PC-9 (cell line): ENCODE data around the gene TNFSF4. TPM values are rescaled to one million over a fixed set of nuclear protein-coding genes. Genes with fewer than 3 reads are reported as not detected.
"Not testable (repeated sequence)": the region's sequence is repeated elsewhere in the genome, so short reads cannot be mapped to it uniquely, and the experiment has no call there.

Experiments used
- BruUV-seq: library from RNA; stranded (reverse); fragments of 400-500 nt; replicated peaks from 2 replicates; lab custom pipeline; 2021; lab: Mats Ljungman, UMichigan
- CTCF ChIA-PET: fragments of 300-600 bp; sonication (Branson Sonifier 250); formaldehyde crosslinking; loops from one replicate; lab custom pipeline; 2022; ENCODE audit warnings: antibody characterized with exemption; lab: Charles Lee
- POLR2A ChIA-PET: fragments of 300-600 bp; sonication (Branson Sonifier 250); formaldehyde crosslinking; loops from one replicate; lab custom pipeline; 2022; ENCODE audit warnings: antibody characterized with exemption; ENCODE audit not compliant: unreplicated experiment; lab: Charles Lee
- DNase-seq, 2 experiments: peaks; one replicate each; pipeline versions ENCODE4 v3.0.0 to v3.0.0-alpha.2; 2015 to 2022; ENCODE audit warnings: mixed read lengths in 1 of 2
- H2AFZ ChIP-seq: fragments of 200-600 bp; sonication (generic); 2 replicates; pipeline ENCODE4 v1.8.1; 2017; ENCODE audit warnings: antibody characterized with exemption
- H3F3A ChIP-seq: fragments of 200-600 bp; sonication (generic); 2 replicates; pipeline ENCODE4 v1.8.1; 2017; ENCODE audit warnings: antibody characterized with exemption, mild to moderate bottlenecking, low read depth; ENCODE audit not compliant: insufficient read depth
- H3K27ac ChIP-seq: fragments of 200-600 bp; sonication (generic); 2 replicates; pipeline ENCODE4 v1.6.1; 2016; ENCODE audit warnings: mixed run types
- H3K27me3 ChIP-seq: fragments of 200-600 bp; sonication (generic); 2 replicates; pipeline ENCODE4 v1.6.1; 2016; ENCODE audit warnings: low read depth, mixed run types; ENCODE audit not compliant: insufficient read depth
- H3K36me3 ChIP-seq: fragments of 200-600 bp; sonication (generic); 2 replicates; pipeline ENCODE4 v1.6.1; 2016; ENCODE audit warnings: low read depth, mixed run types
- H3K4me1 ChIP-seq: fragments of 200-600 bp; sonication (generic); replicated peaks from 2 replicates; pipeline ENCODE4 v1.6.1; 2016; ENCODE audit warnings: mixed run types; ENCODE audit not compliant: insufficient read depth
- H3K4me2 ChIP-seq: fragments of 200-600 bp; sonication (generic); 2 replicates; pipeline ENCODE4 v1.6.1; 2017; ENCODE audit warnings: mixed run types
- H3K4me3 ChIP-seq: fragments of 200-600 bp; sonication (generic); 2 replicates; pipeline ENCODE4 v1.6.1; 2016; ENCODE audit warnings: mixed run types
- H3K79me2 ChIP-seq: fragments of 200-600 bp; sonication (generic); 2 replicates; pipeline ENCODE4 v1.6.1; 2017; ENCODE audit warnings: low read depth, mixed run types
- H3K9me2 ChIP-seq: fragments of 200-600 bp; sonication (generic); 2 replicates; pipeline ENCODE4 v1.8.1; 2017; ENCODE audit warnings: mild to moderate bottlenecking; ENCODE audit not compliant: insufficient read depth
- H3K9me3 ChIP-seq: fragments of 200-600 bp; sonication (generic); 2 replicates; pipeline ENCODE4 v1.8.1; 2016; ENCODE audit warnings: low read depth; ENCODE audit not compliant: insufficient read depth
- H4K20me1 ChIP-seq: fragments of 200-600 bp; sonication (generic); 2 replicates; pipeline ENCODE4 v1.8.1; 2017; ENCODE audit not compliant: insufficient read depth
- CTCF ChIP-seq: fragments of 200-600 bp; sonication (generic); conservative IDR thresholded peaks from 2 replicates; pipeline ENCODE4 v1.6.1; 2017; ENCODE audit warnings: mixed run types, antibody characterized with exemption, mild to moderate bottlenecking, moderate library complexity
- EZH2 ChIP-seq: fragments of 200-600 bp; sonication (generic); IDR thresholded peaks from 2 replicates; pipeline ENCODE4 v1.8.0; 2017; ENCODE audit warnings: antibody characterized with exemption, low read depth
- intact Hi-C: fragments of 100-400 bp; cut with micrococcal nuclease; formaldehyde crosslinking; loops from one replicate; pipeline ENCODE4 v1.10.0; 2022; ENCODE audit not compliant: unreplicated experiment
- total RNA-seq: library from RNA; stranded (reverse); gene quantifications from 2 replicates; pipeline ENCODE4 v1.2.3, GENCODE V29; 2021

Gene TNFSF4
- total RNA-seq, 1 experiment from 2014 or later: 1.5 TPM

DNA sequence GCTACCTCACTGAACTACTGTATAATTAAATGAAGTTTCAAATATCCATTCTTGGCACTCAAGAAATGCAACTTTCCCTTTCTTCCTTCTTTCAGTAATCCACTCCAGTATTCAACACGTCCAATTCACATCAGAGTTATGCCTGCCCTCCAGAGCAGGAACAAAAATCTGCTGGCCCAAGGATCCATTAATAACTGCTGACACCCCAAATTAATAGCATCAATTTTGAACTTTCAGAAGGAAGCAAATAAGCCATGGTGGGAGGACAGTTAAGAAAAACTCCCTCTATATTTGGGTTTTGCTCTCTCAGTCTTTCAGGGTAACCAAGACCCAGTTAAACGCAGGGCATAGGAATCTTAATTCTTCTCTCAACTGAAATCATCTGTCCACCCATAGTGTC is 31.9 kb upstream of the TNFSF4 start:
- ChIA-PET CTCF (no interaction called here), POLR2A (no interaction called here)
- H3K79me2 ChIP-seq: no peaks in the 10 kb centered on the region
- no peak for DNase-seq
- peaks cover 10% of the 10 kb centered on the region; the same call in 1 of the 2 replicates for H3K9me3 ChIP-seq
- H3K9me2 ChIP-seq: peaks cover 3% of the 10 kb centered on the region; the same call in 1 of the 2 replicates
- no peak overlapping the region for H3K4me3 ChIP-seq
- H3K4me1 ChIP-seq: no peaks in the 10 kb centered on the region
- TF ChIP-seq CTCF: no peak
- TF ChIP-seq EZH2: no peak
- no peak overlapping the region for H3K4me2 ChIP-seq
- intact Hi-C loops: no loop called here
- H4K20me1 ChIP-seq: no peaks in the 10 kb centered on the region
- no TSS peak for BruUV-seq
- H3K27me3 ChIP-seq: no peaks in the 10 kb centered on the region
- H3F3A ChIP-seq: no peaks in the 10 kb centered on the region
- no peak overlapping the region for H3K27ac ChIP-seq
- H3K36me3 ChIP-seq: no peaks in the 10 kb centered on the region
- no peak overlapping the region for H2AFZ ChIP-seq

- ChIA-PET POLR2A (no interaction called here), CTCF (no interaction called here)
- Histone ChIP-seq H3K9me2 (peaks cover 3% of the 10 kb centered on the region; the same call in 1 of the 2 replicates), H3K27me3 (no peaks in the 10 kb centered on the region), H3K27ac (no peak overlapping the region), H4K20me1 (no peaks in the 10 kb centered on the region), H3K4me3 (no peak overlapping the region), H3K4me2 (no peak overlapping the region), H3K9me3 (no peaks in the 10 kb centered on the region), H3K79me2 (no peaks in the 10 kb centered on the region), H2AFZ (no peak overlapping the region), H3K36me3 (no peaks in the 10 kb centered on the region), H3K4me1 (no peaks in the 10 kb centered on the region), H3F3A (no peaks in the 10 kb centered on the region)
- DNase-seq: no peak
- TF ChIP-seq CTCF (no peak), EZH2 (no peak)
- no TSS peak for BruUV-seq
- intact Hi-C loops: no loop called here
Measured at GRCh38 chr1:173234899-173235298, 27.8 kb upstream of the TNFSF4 start.

DNA sequence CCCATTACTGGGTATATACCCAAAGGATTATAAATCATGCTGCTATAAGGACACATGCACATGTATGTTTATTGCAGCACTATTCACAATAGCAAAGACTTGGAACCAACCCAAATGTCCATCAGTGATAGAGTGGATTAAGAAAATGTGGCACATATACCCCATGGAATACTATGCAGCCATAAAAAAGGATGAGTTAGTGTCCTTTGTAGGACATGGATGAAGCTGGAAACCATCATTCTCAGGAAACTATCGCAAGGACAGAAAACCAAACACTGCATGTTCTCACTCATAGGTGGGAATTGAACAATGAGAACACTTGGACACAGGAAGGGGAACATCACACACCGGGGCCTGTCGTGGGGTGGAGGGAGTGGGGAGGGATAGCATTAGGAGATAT is 27.3 kb upstream of the TNFSF4 start:
- CTCF ChIA-PET, BruUV-seq: not testable (repeated sequence)

GRCh38 chr1:173229031-173229430 is 21.9 kb upstream of the TNFSF4 start:
- intact Hi-C loops, POLR2A ChIA-PET, BruUV-seq, CTCF ChIA-PET, H3K27me3 ChIP-seq, H3K4me3 ChIP-seq, H3K9me3 ChIP-seq, H3K9me2 ChIP-seq, H3K36me3 ChIP-seq, H4K20me1 ChIP-seq, H3K4me2 ChIP-seq, H3K27ac ChIP-seq, DNase-seq, H2AFZ ChIP-seq, H3K79me2 ChIP-seq, H3K4me1 ChIP-seq, H3F3A ChIP-seq: not testable (repeated sequence)

More for the DNA sequence above, 27.3 kb upstream of the TNFSF4 start:
- H3K27ac ChIP-seq, H4K20me1 ChIP-seq, DNase-seq, H3K4me3 ChIP-seq, H3F3A ChIP-seq, H3K27me3 ChIP-seq, H3K79me2 ChIP-seq, H2AFZ ChIP-seq, intact Hi-C loops, H3K4me1 ChIP-seq, H3K36me3 ChIP-seq, H3K9me3 ChIP-seq, H3K4me2 ChIP-seq, H3K9me2 ChIP-seq, POLR2A ChIA-PET: not testable (repeated sequence)
